SK-N-DZ (cell line): ENCODE measurements around the gene MFSD2B. TPM values are rescaled to one million over a fixed set of nuclear protein-coding genes. Genes with fewer than 3 reads are reported as not detected.
"Not testable (repeated sequence)": the region's sequence is repeated elsewhere in the genome, so short reads cannot be mapped to it uniquely, and the experiment has no call there.

Experiments used
- DNase-seq: peaks from one replicate; pipeline ENCODE4 v3.0.0-alpha.2; 2015; ENCODE audit warnings: low spot score
- polyA plus RNA-seq, 2 experiments: library from polyadenylated mRNA; depleted of rRNA; stranded (reverse); fragments of >200 nt; gene quantifications; 2 replicates each; pipeline ENCODE4 v1.2.3, GENCODE V29; 2014

The MFSD2B gene
- not detected in 2 replicates for polyA plus RNA-seq (2014; cell fraction: cytosol; rRNA removed)
- polyA plus RNA-seq (2014; cell fraction: nucleus; rRNA removed): 0.12 TPM in 1 of 2 replicates, not detected in the other

DNA sequence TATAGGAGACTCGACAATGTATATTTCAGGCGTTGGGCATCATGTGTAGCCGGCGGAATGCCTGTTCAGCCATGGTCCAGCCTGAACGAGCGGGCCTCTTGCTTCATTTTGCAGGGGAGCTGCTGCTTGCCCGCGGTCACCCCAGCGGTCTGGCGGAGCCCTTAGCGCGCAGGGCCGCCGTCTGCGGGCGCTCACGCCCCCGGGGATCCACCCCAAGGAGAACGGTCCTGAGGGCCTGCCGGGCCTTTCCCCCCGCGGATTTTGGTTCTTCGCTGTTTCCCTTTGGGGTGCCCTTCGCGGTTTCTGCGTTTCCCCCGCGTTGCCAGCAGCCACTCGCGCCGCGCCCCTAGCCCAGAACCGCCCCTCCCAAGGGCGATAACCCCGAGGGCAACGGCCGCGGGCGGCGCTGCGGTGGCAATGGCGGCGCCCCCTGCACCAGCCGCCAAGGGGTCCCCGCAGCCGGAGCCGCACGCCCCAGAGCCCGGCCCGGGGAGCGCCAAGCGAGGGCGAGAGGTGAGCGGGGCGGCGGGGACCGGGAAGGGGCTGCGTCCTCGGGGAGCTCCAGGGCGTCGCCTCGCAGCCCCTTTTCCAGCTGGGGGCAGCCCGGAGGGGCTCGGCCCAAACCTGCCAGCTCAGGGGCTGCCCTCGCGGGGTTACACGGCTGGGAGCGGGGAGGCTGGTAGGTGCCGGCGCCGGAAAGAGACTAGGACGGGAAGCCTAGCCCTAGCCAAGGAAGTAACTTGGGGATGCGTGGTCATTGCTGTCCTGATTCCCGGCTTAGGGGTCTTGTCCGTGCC lies at the start of gene MFSD2B:
Gene MFSD2B, plus strand, starts transcription at position 406 of the 797 bp plus-strand sequence. Its CDS starts 12 bp downstream, at position 418.
- no peak for DNase-seq

DNA sequence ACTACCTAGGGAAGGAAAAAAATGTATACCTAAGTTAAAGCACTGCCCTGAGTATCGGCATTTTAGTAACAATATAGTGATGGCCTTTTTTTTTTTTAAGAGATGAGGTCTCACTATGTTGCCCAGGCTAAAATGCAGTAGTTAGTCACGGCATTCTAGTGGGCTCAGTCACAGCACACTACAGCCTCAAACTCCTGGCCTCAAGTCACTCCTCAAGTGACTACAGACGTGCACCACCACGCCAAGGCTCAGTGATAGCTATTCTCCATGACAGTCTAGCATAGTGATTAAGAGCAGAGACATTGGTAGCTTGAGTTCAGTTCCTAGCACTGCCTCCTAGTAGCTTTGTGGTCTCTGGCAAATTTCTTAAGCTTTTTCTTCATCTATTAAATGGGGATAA lies 42.0 kb upstream of the MFSD2B start:
- DNase-seq: no peak

- no peak for DNase-seq
Observed at GRCh38 chr2:23976883-23977282, 33.0 kb upstream of the MFSD2B start.

DNA sequence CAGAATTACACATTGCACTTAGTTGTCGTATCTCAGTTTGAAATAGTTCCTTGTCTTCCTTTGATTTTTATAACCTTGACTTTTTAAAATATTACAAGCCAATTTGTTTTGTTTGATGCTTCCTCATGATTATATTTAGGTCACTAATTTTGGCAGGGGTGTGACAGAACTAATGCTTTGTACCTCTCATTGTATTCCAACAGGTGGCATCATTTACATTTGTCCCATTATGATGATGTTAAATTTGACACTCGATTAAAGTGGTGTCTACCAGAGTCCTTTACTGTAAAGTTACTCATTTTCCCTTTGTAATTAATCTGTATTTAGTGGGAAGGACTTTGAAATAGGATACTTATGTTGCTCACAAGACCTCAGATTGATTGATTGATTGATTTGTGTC lies 21.5 kb upstream of the MFSD2B start:
- DNase-seq: no peak

DNA sequence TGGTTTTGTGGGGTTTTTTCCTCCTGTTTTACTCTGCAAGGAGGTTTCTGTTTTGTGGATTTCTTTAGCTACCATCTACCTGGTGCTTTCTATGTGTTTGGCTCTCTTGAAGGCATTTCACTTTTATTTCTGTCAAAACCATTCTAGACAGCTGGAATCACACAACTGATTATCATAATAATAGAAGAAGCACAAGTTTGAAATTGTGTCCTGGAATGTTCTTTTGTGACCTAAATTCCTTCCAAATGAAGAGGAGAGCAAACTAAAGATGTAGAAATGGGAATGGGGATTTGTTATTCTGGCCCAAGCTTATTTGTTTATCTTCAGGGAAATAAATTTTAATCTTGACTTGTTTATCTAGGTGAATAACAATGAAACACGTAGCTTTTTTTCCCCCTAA lies 17.0 kb upstream of the MFSD2B start:
- DNase-seq: no peak

DNA sequence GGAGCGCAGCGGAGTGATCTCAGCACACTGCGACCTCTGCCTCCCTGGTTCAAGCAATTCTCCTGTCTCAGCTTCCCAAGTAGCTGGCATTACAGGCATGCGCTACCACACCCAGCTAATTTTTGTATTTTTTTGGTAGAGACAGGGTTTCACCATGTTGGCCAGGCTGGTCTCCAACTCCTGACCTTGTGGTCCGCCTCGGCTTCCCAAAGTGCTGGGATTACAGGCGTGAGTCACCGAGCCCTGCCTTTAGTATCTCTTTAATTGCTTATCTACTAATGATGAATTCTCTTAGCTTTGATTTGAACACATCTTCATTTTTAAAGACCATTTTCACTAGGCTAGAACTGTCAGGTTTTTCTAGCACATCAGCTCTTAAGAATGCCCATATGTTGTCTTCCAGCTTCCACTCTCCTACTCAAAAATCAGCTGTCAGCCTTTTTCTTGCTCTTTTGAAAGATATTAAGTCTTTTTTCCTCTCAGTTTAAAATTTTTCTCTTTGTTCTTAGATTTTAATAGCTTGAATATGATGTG lies 16.1 kb upstream of the MFSD2B start:
- DNase-seq: no peak

- DNase-seq: no peak
Observed at GRCh38 chr2:23994567-23994966, 15.3 kb upstream of the MFSD2B start.

GRCh38 chr2:24007693-24008092 lies 2.2 kb upstream of the MFSD2B start:
- DNase-seq: no peak

GRCh38 chr2:24008672-24009366 lies 1.1 kb upstream of the MFSD2B start:
- DNase-seq: no peak

- DNase-seq: no peak
Observed at GRCh38 chr2:24009367-24009679, 562 bp upstream of the MFSD2B start.

DNA sequence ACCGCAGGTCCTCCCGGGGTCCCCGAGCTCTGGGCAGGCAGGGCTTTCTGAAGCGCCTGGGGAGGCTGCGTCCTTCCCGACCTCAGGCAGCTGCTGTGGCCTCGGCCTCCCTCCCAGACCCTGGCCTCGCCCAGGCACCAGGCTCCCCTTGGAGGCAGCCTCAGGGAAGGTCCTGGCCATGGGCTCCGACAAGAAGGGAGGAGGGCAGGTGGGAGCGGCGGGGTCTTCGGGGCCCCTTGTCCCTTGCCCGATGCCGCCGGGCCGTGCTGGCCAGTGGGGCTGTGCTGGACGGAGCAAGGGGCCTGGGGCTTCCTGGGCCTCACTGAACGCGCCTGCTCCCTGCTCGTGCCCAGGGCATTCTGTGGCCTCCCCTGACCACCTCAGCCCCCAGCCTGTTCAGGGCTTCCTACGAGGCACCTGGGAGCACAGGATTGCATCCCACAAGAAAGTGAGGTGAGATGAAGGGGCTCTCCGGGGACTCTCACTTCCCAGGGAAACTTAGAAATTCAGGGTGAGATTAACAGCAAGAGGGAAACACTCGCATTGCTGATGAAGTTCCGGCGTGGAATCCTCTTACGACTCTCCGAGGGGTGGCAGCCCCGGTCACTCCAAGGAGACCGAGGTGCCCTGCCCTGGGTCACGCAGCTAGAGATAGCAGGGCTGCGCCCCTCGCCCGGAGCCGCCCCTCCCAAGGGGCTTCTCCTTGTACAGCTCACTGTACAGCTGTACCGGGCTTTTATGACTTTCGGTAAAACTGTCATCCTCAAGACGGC lies 778 bp downstream of the MFSD2B start:
- no peak for DNase-seq

DNA sequence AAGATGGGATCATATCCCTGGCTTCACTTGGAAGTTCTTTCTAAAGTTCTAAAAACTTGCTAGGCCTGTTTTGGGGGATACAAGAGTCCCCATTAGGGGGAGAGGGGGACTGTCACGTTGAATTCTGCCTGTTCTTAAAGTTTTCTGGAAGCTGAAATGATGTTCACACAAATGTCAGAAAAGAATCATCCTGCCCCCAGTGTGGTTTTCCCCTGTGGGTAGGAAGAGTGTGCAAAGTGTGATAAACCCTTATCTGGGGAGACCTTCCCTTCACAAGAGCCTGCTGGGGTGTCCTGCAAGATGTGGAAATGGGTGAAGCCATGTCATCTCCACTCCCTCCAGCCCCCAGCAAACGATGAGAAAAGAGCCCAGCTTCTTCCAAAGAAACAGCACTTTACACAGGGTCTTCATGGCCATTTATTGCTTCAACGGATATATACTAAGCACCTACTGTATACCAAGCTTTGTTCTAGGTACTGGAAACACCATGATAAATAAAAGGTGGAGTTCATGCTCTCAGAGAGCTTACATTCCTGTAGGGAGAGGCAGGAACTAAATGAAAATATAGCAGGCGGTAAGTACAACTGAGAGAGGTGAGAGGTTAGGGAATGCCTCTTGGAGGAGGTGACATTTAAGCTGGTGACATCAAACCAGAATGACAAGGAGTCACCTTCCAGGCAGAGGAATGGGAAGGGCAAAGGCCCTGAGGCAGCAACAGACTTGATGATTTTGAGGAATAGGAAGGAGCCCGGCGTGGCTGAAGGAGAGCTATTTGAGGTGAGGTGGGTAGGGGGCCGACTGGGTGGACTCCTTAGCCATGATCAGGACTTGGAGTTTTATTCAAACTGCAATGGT lies 1.6 kb downstream of the MFSD2B start:
- DNase-seq: no peak

DNA sequence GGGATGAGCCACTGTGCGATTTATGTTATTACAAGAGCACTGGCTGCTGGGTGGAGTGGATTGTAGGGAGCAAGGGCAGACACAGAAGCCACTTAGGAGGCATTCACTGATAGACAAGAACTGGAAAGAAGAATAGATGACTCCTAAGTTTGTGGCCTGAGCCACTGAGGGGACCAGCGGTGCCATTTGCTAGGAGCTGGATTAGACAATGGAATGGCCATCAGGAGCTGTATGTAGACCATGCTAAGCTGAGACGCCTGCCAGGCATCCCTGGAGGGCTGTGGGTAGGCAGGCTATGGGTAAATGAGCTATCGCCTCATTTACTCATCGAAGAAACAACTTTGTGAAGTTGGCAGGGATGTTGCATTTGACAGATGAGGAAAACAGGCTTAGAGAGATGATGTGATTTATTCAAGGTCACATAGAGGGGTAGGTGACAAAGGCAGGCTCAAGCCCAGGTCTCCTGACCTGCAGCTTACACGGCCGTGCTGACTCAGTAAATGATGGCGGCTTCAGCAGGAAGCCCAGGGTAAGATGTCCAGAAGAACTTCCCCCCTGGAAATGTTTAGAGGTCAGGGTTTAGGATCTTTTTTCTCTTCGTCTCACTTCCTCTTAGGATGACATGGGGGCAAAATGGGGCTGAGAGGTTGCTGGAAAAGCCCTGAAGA lies 2.8 kb downstream of the MFSD2B start:
- no peak for DNase-seq

- DNase-seq: not testable (repeated sequence)
Observed at GRCh38 chr2:24014902-24015301, 5.0 kb downstream of the MFSD2B start.

GRCh38 chr2:24015562-24016375 lies 5.9 kb downstream of the MFSD2B start:
- peak; percentile 25 for DNase-seq

DNA sequence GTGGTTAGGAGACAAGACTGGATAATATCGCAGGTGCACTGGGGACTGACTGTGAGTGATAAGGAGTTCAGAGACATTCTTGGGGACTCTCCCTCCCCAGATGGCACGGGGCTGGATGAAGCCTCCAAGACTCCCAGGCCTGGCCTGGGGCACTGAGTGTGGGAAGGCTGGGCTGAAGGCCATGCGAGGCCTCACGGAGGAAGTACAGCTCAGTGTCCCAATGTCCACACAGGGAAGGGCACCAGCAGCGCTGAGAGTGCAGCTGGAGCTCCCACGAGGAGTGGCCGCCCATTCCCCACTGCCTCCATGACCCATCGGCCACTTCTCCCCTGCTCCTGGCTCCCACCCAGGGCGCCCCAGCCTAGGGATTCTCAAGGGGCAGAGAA lies 6.5 kb downstream of the MFSD2B start:
- DNase-seq: no peak

DNA sequence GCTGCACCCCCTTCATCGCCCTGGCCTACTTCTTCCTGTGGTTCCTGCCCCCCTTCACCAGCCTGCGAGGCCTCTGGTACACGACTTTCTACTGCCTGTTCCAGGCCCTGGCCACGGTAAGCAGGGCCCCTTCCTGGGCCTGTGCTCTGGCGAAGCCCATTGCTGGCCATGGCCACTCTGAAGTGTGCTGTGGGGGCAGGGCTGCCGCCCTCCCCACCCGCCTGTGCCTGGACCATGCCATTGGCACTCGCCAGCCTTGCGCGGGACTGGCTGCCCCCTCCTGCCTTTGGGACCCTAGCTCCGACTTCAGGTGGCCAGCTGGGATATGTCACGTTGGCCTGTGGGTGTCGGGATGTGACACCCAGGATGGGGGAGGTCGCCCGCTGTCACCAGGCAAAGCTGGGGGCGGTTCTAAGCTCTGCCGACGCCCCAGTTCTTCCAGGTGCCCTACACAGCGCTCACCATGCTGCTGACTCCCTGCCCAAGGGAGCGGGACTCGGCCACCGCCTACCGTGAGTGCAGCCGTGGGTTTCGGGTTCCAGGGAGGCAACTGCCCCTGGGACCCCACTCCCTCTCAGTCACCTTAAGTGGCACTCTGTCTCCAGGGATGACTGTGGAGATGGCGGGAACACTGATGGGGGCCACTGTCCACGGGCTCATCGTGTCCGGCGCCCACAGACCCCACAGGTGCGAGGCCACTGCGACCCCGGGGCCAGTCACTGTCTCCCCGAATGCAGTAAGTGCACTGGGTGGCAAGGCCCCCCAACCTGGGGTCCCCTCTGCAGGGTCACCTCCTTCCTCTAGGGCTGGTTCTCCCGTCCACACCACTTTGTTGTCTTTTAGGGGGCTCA lies 7.2 kb downstream of the MFSD2B start:
- DNase-seq: no peak

- no peak for DNase-seq
Observed at GRCh38 chr2:24017711-24018110, 7.8 kb downstream of the MFSD2B start.

GRCh38 chr2:24018241-24018640 lies 8.4 kb downstream of the MFSD2B start:
- DNase-seq: no peak
